ENCODE results near the gene PCGF3. TPM values are rescaled to one million over a fixed set of nuclear protein-coding genes. Genes with fewer than 3 reads are reported as not detected.

Gene PCGF3
- total RNA-seq, 1 experiment from 2014 or later: 66.3 TPM

- no peak for TF ChIP-seq TCF7L2 (IDR thresholded peaks at IDR 0.05; ENCODE audit: borderline replicate concordance, extremely low read depth, insufficient read depth, insufficient read length)
- TF ChIP-seq YY1 (IDR thresholded peaks at IDR 0.05; ENCODE audit: extremely low read depth, insufficient replicate concordance, low read depth, low read length): no peak
- TF ChIP-seq ZNF274 (IDR thresholded peaks at IDR 0.05; ENCODE audit: low read depth, low read length): no peak
- no peak for TF ChIP-seq EZH2phosphoT487 (IDR thresholded peaks at IDR 0.05; ENCODE audit: borderline replicate concordance)
- TF ChIP-seq JUND (IDR thresholded peaks at IDR 0.05): no peak
Measured at GRCh38 chr4:807792-808191, 102.2 kb downstream of the PCGF3 start (continued).

GRCh38 chr4:808860-809570 lies 103.4 kb downstream of the PCGF3 start:
- DNase-seq (ENCODE audit: low read depth, low spot score) (no peak), ATAC-seq (no peak)
- intact Hi-C loops (cut with micrococcal nuclease): no loop called here
- H3K79me2 ChIP-seq (ENCODE audit: insufficient read depth, low read length): no peaks in the 10 kb centered on the region
- ChIA-PET RAD21 (ENCODE audit: low non-redundant PET in 1 of 2, low total read pairs in 2 of 2, uncharacterized antibody in 2 of 2, unreplicated experiment in 2 of 2) (no interaction called here), POLR2A (no interaction called here), CTCF (no interaction called here)
- no peak overlapping the region for H3K4me3 ChIP-seq (replicated peaks in 1 of 2; ENCODE audit: low read depth in 1 of 2, low read length in 2 of 2)
- H3K4me2 ChIP-seq (ENCODE audit: low read length): no peak overlapping the region
- H3K4me1 ChIP-seq (ENCODE audit: control insufficient read depth in 1 of 2, insufficient read depth in 2 of 2, low read length in 2 of 2): peaks cover 2 to 6% of the 10 kb centered on the region in 2 experiments
- H2AFZ ChIP-seq (ENCODE audit: low read depth, low read length, poor library complexity, severe bottlenecking): no peak overlapping the region
- H3K27ac ChIP-seq (ENCODE audit: low read depth, low read length): no peak overlapping the region
- TF ChIP-seq SIN3A (IDR thresholded peaks at IDR 0.05; ENCODE audit: low read depth): no peak
- TF ChIP-seq ELF1 (IDR thresholded peaks at IDR 0.05; ENCODE audit: borderline replicate concordance, low read depth): no peak
- TF ChIP-seq CTCF (IDR thresholded peaks at IDR 0.05 in 2 of 3, conservative IDR thresholded peaks at IDR 0.05 in 1 of 3; ENCODE audit: borderline replicate concordance in 1 of 3, insufficient read depth in 1 of 3, low read depth in 2 of 3, low read length in 2 of 3): no peak
- H3K9ac ChIP-seq (ENCODE audit: low read length): no peak overlapping the region
- no peaks in the 10 kb centered on the region for H3K9me3 ChIP-seq (ENCODE audit: control insufficient read depth in 1 of 2, insufficient read depth in 1 of 2, low read depth in 1 of 2, low read length in 2 of 2)
- H3K9me2 ChIP-seq (ENCODE audit: insufficient read depth): no peaks in the 10 kb centered on the region
- no TSS peak for BruUV-seq (replicated peaks)
- no peaks in the 10 kb centered on the region for H3K36me3 ChIP-seq (ENCODE audit: control insufficient read depth in 1 of 2, insufficient read depth in 2 of 2, low read length in 2 of 2)
- H4K20me1 ChIP-seq (ENCODE audit: insufficient read depth): no peaks in the 10 kb centered on the region
- no peaks in the 10 kb centered on the region for H3K27me3 ChIP-seq (ENCODE audit: insufficient read depth, low read length)
